Measurements from ENCODE around the gene PTPN14. TPM values are rescaled to one million over a fixed set of nuclear protein-coding genes. Genes with fewer than 3 reads are reported as not detected.

PTPN14 gene
- polyA plus RNA-seq, 1 donor from 2014 or later: 0.07 TPM

DNA sequence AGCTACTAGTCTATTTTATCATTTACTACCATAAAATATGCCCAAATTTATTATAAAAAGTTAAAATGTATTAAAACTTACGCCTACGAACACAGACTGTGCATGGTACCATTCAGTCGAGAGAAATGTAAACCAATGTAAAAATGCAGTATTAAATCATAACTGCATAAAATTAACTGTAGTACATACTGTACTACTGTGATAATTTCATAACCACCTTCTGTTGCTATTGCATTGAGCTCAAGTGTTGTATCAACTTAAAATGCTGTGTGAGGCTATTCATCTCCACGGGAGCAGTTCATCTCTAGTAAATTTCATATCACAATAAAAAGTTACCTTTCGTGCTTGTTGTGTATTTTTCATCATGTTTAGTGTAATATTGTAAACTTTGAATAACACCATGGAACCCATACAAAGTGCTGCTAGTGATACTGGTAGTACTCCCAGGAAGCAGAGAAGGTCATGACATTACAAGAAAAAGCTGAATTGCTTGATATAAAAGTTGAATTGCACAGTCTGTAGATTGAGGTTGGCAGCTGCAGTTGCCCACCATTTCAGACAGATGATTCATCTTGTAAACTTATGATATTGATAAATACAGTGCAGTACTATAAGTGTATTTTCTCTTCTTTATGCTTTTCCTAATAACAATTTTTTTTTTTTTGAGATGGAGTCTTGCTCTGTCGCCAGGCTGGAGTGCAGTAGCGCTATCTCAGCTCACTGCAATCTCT is 32.6 kb upstream of the PTPN14 start:
- Histone ChIP-seq H3K4me3 (ENCODE audit: low read length) (no peak overlapping the region), H3K9ac (ENCODE audit: low read length) (no peak overlapping the region), H3K36me3 (ENCODE audit: insufficient read depth, low read length) (no peaks in the 10 kb centered on the region), H3K9me2 (ENCODE audit: insufficient read depth, low read length) (no peaks in the 10 kb centered on the region), H3K27me3 (ENCODE audit: insufficient read depth, low read depth, low read length) (no peaks in the 10 kb centered on the region), H3K79me2 (replicated peaks; ENCODE audit: insufficient read depth, low read length) (no peaks in the 10 kb centered on the region), H3K9me3 (ENCODE audit: low read length) (no peaks in the 10 kb centered on the region), H3F3A (ENCODE audit: insufficient read depth, low read length, poor library complexity, severe bottlenecking) (no peaks in the 10 kb centered on the region), H3K4me2 (ENCODE audit: low read length) (no peak overlapping the region), H2AFZ (ENCODE audit: low read depth, low read length) (no peak overlapping the region), H4K20me1 (ENCODE audit: insufficient read depth) (no peaks in the 10 kb centered on the region), H3K27ac (ENCODE audit: low read length) (no peak overlapping the region)
- no peak for TF ChIP-seq RAD21 (conservative IDR thresholded peaks at IDR 0.05)
- TF ChIP-seq EP300 (conservative IDR thresholded peaks at IDR 0.05; ENCODE audit: poor library complexity, severe bottlenecking): no peak
- no peak for TF ChIP-seq TAF1 (IDR thresholded peaks at IDR 0.05; ENCODE audit: low read depth)

GRCh38 chr1:214583113-214583512 is 31.7 kb upstream of the PTPN14 start:
- Histone ChIP-seq H3K27me3 (ENCODE audit: insufficient read depth, low read depth, low read length) (no peaks in the 10 kb centered on the region), H3K79me2 (replicated peaks; ENCODE audit: insufficient read depth, low read length) (no peaks in the 10 kb centered on the region), H3K4me2 (ENCODE audit: low read length) (no peak overlapping the region), H3F3A (ENCODE audit: insufficient read depth, low read length, poor library complexity, severe bottlenecking) (no peaks in the 10 kb centered on the region), H3K36me3 (ENCODE audit: insufficient read depth, low read length) (no peaks in the 10 kb centered on the region), H3K9me2 (ENCODE audit: insufficient read depth, low read length) (no peaks in the 10 kb centered on the region), H4K20me1 (ENCODE audit: insufficient read depth) (no peaks in the 10 kb centered on the region), H3K27ac (ENCODE audit: low read length) (no peak overlapping the region), H3K4me3 (ENCODE audit: low read length) (no peak overlapping the region), H3K9me3 (ENCODE audit: low read length) (no peaks in the 10 kb centered on the region), H3K9ac (ENCODE audit: low read length) (no peak overlapping the region), H2AFZ (ENCODE audit: low read depth, low read length) (no peak overlapping the region)
- TF ChIP-seq POLR2AphosphoS5 (IDR thresholded peaks at IDR 0.05): no peak
- TF ChIP-seq TAF1 (IDR thresholded peaks at IDR 0.05; ENCODE audit: low read depth): no peak
- TF ChIP-seq MXI1 (conservative IDR thresholded peaks at IDR 0.05; ENCODE audit: poor library complexity, severe bottlenecking): no peak
- no peak for TF ChIP-seq REST (IDR thresholded peaks at IDR 0.05; ENCODE audit: borderline replicate concordance)
- TF ChIP-seq SMC3 (conservative IDR thresholded peaks at IDR 0.05; ENCODE audit: poor library complexity): no peak
- no peak for TF ChIP-seq EP300 (conservative IDR thresholded peaks at IDR 0.05; ENCODE audit: poor library complexity, severe bottlenecking)
- TF ChIP-seq RAD21 (conservative IDR thresholded peaks at IDR 0.05): no peak
- TF ChIP-seq CTCF (IDR thresholded peaks at IDR 0.05; ENCODE audit: poor library complexity, severe bottlenecking): no peak
- TF ChIP-seq EZH2 (IDR thresholded peaks at IDR 0.05; ENCODE audit: borderline replicate concordance, insufficient read depth, low read length, poor library complexity, severe bottlenecking): no peak

All from neural cell (in vitro differentiated cells).